Activated B cell treated with CpG ODN at 0.5 μM for 24 hours (primary cell): ENCODE measurements around the gene PDE1C. TPM values are rescaled to one million over a fixed set of nuclear protein-coding genes. Genes with fewer than 3 reads are reported as not detected.

Source experiments
- ATAC-seq: fragments of 200-7000 bp; cut with Tn5 transposase; one replicate; pipeline ENCODE4 v1.10.0; 2021; ENCODE audit warnings: low read depth, mild to moderate bottlenecking, moderate library complexity
- CTCF ChIA-PET: fragments of 350-600 bp; sonication (Branson Sonifier 250); formaldehyde crosslinking; loops from one replicate; lab custom pipeline; 2021; ENCODE audit warnings: antibody characterized with exemption; lab: Charles Lee
- POLR2A ChIA-PET: fragments of 350-600 bp; sonication (Branson Sonifier 250); formaldehyde crosslinking; loops from one replicate; lab custom pipeline; 2021; ENCODE audit warnings: antibody characterized with exemption; lab: Charles Lee
- DNase-seq: peaks from one replicate; pipeline ENCODE4 v3.0.0; 2022
- H3K27ac Mint-ChIP-seq: one replicate; pipeline ENCODE4 v1.8.0; 2020; ENCODE audit warnings: mixed read lengths
- H3K27me3 Mint-ChIP-seq: one replicate; pipeline ENCODE4 v1.8.0; 2021; ENCODE audit warnings: mixed read lengths
- H3K36me3 Mint-ChIP-seq: one replicate; pipeline ENCODE4 v1.8.0; 2021; ENCODE audit warnings: low read depth, mixed read lengths
- H3K4me1 Mint-ChIP-seq: one replicate; pipeline ENCODE4 v1.8.0; 2021; ENCODE audit warnings: mixed read lengths
- H3K4me3 Mint-ChIP-seq: one replicate; pipeline ENCODE4 v1.8.0; 2020; ENCODE audit warnings: mild to moderate bottlenecking, mixed read lengths
- H3K9me3 Mint-ChIP-seq: one replicate; pipeline ENCODE4 v1.8.0; 2020; ENCODE audit warnings: mixed read lengths
- CTCF ChIP-seq: fragments of 200-600 bp; IDR thresholded peaks from one replicate; pipeline ENCODE4 v1.8.0; 2022; ENCODE audit warnings: antibody characterized with exemption, mild to moderate bottlenecking
- intact Hi-C: fragments of 100-400 bp; cut with micrococcal nuclease; formaldehyde crosslinking; loops from one replicate; pipeline ENCODE4 v1.15.1; 2024
- total RNA-seq: library from RNA; stranded (reverse); gene quantifications from 2 replicates; pipeline ENCODE4 v1.2.3, GENCODE V29; 2022

The PDE1C gene
- total RNA-seq, 1 donor from 2014 or later: not detected

- Mint-ChIP-seq H3K4me1 (no peaks in the 10 kb centered on the region), H3K36me3 (no peaks in the 10 kb centered on the region), H3K4me3 (no peak overlapping the region), H3K27me3 (no peaks in the 10 kb centered on the region), H3K9me3 (no peaks in the 10 kb centered on the region), H3K27ac (no peak overlapping the region)
- intact Hi-C loops: no loop called here
- TF ChIP-seq CTCF: no peak
- ATAC-seq: no peak
- no peak for DNase-seq
- ChIA-PET POLR2A (no interaction called here), CTCF (no interaction called here)
These were observed 285.1 kb downstream of the PDE1C start for GRCh38 chr7:31785101-31785500.

DNA sequence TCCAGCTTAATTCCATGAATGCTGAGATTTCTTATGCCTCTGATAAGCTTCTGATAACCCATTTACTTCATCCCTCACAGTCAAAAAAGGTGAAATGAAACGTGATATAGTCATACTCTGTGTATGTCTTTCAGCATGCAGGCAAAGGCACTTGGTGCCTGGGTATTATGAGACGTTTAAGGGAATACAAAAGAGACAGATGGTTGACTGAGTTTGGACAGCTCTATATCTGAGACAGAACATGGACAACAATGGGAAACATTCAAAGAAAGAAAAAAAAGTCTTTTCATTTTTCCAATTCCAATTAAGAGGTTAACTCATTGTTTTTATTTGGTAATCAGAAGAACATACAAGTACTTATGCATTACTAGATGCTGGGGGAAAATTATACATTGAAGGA is 287.0 kb downstream of the PDE1C start:
- TF ChIP-seq CTCF: no peak
- CTCF ChIA-PET: interaction anchor here (0.9 kb wide), 1 partner anchor 18 kb away, joined by 3 read pairs; no protein-coding TSS in a partner anchor
- Mint-ChIP-seq H3K4me3 (no peak overlapping the region), H3K27me3 (no peaks in the 10 kb centered on the region), H3K36me3 (no peaks in the 10 kb centered on the region), H3K4me1 (no peaks in the 10 kb centered on the region), H3K9me3 (no peaks in the 10 kb centered on the region), H3K27ac (no peak overlapping the region)
- DNase-seq (no peak), ATAC-seq (no peak)
- intact Hi-C loops: no loop called here
- POLR2A ChIA-PET: no interaction called here

- H3K9me3 Mint-ChIP-seq: no peaks in the 10 kb centered on the region
- H3K27ac Mint-ChIP-seq: no peak overlapping the region
- no peaks in the 10 kb centered on the region for H3K27me3 Mint-ChIP-seq
- no peak for TF ChIP-seq CTCF
- H3K4me1 Mint-ChIP-seq: no peaks in the 10 kb centered on the region
- intact Hi-C loops: no loop called here
- CTCF ChIA-PET: interaction anchor here (0.9 kb wide), 1 partner anchor 17 kb away, joined by 3 read pairs; no protein-coding TSS in a partner anchor
- no peaks in the 10 kb centered on the region for H3K36me3 Mint-ChIP-seq
- DNase-seq: no peak
- no peak overlapping the region for H3K4me3 Mint-ChIP-seq
- no peak for ATAC-seq
- POLR2A ChIA-PET: no interaction called here
These were observed 287.7 kb downstream of the PDE1C start for GRCh38 chr7:31782411-31782991.

DNA sequence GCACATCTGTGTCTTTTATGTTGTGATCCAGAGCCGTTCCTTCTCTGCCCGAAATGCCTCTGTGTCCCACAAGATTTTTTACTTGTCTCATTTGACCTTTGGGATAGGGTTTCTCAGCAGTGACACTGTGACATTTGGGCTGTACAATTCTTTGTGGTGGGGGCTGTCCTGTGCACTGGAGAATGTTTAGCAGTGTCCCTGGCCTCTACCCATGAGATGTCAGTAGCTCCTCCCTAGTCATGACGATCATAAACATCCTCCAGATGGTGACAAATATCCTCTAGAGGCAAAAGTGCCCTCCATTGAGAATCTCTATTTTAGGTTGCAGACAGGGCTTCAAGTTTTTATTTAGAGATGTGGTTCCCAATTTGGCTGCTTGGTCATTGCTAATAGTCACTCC is 291.9 kb downstream of the PDE1C start:
- H3K4me1 Mint-ChIP-seq: no peaks in the 10 kb centered on the region
- DNase-seq (no peak), ATAC-seq (no peak)
- intact Hi-C loops: no loop called here
- no peaks in the 10 kb centered on the region for H3K27me3 Mint-ChIP-seq
- no peak overlapping the region for H3K4me3 Mint-ChIP-seq
- no peaks in the 10 kb centered on the region for H3K9me3 Mint-ChIP-seq
- no peak for TF ChIP-seq CTCF
- ChIA-PET POLR2A (no interaction called here), CTCF (no interaction called here)
- no peak overlapping the region for H3K27ac Mint-ChIP-seq
- no peaks in the 10 kb centered on the region for H3K36me3 Mint-ChIP-seq

DNA sequence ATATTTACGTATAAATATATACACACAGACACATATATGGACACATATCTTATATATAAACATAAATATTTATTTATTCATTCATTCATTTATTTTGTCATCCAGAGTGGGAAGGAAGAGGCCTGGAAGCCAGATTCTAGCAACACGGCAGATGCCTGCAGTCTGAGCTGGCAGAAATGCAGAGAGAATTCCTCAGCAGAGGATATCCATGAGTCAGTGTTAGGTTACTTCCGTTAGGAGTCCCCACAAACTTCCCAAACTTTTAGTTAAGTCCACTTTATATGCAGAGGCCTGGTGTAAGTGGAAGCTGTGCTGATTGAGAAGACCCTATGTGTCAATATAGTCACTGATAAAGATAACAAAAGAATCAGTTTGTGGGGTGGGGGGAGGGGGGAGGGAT is 293.6 kb downstream of the PDE1C start:
- Mint-ChIP-seq H3K36me3 (no peaks in the 10 kb centered on the region), H3K4me3 (no peak overlapping the region), H3K9me3 (no peaks in the 10 kb centered on the region), H3K27ac (no peak overlapping the region), H3K27me3 (no peaks in the 10 kb centered on the region), H3K4me1 (no peaks in the 10 kb centered on the region)
- no peak for TF ChIP-seq CTCF
- POLR2A ChIA-PET: no interaction called here
- CTCF ChIA-PET: no interaction called here
- intact Hi-C loops: no loop called here
- DNase-seq: no peak
- no peak for ATAC-seq
